ENCODE data around the gene SMOC1. TPM values are rescaled to one million over a fixed set of nuclear protein-coding genes. Genes with fewer than 3 reads are reported as not detected.

The SMOC1 gene
- total RNA-seq, 1 experiment from 2014 or later: 22.9 TPM

GRCh38 chr14:70069186-70069585 is 190.0 kb downstream of the SMOC1 start:
- no peak overlapping the region for H3K27ac Mint-ChIP-seq (ENCODE audit: low read depth, unreplicated experiment)
- peaks cover 26% of the 10 kb centered on the region for H3K27me3 Mint-ChIP-seq (ENCODE audit: insufficient read depth, unreplicated experiment)
- H3K9me3 Mint-ChIP-seq (ENCODE audit: unreplicated experiment): no peaks in the 10 kb centered on the region
- ChIA-PET POLR2A (no interaction called here), CTCF (interaction anchor here (1.2 kb wide), 1 partner anchor 11 kb away, joined by 3 read pairs; no protein-coding TSS in a partner anchor)
- no peaks in the 10 kb centered on the region for H3K4me1 Mint-ChIP-seq (ENCODE audit: insufficient read depth, unreplicated experiment)
- H3K36me3 Mint-ChIP-seq (ENCODE audit: insufficient read depth, unreplicated experiment): no peaks in the 10 kb centered on the region
- H3K4me3 Mint-ChIP-seq (ENCODE audit: unreplicated experiment): no peak overlapping the region
- intact Hi-C loops (cut with micrococcal nuclease): no loop called here
- BruUV-seq (replicated peaks): no TSS peak
- DNase-seq (ENCODE audit: unreplicated experiment): no peak
- no peak for TF ChIP-seq CTCF (IDR thresholded peaks at IDR 0.05; ENCODE audit: unreplicated experiment)

- peak; percentile 86 for DNase-seq (ENCODE audit: unreplicated experiment)
- no peaks in the 10 kb centered on the region for H3K9me3 Mint-ChIP-seq (ENCODE audit: unreplicated experiment)
- H3K27ac Mint-ChIP-seq (ENCODE audit: low read depth, unreplicated experiment): no peak overlapping the region
- H3K27me3 Mint-ChIP-seq (ENCODE audit: insufficient read depth, unreplicated experiment): peaks cover 35% of the 10 kb centered on the region
- ChIA-PET POLR2A (interaction anchor here (0.6 to 1.4 kb wide), 2 partner anchors 27 to 255 kb away, joined by 3 to 5 read pairs; no protein-coding TSS in a partner anchor), CTCF (interaction anchor here (0.6 to 2.9 kb wide), 29 partner anchors 9 to 641 kb away, joined by 3 to 32 read pairs (median 4); partner anchors contain the start of gene SMOC1)
- TF ChIP-seq CTCF (IDR thresholded peaks at IDR 0.05; ENCODE audit: unreplicated experiment): peak; percentile 92
- no TSS peak for BruUV-seq (replicated peaks)
- no peak overlapping the region for H3K4me3 Mint-ChIP-seq (ENCODE audit: unreplicated experiment)
- intact Hi-C loops (cut with micrococcal nuclease): loop anchor here (1.0 to 5.0 kb wide), 4 partner anchors 28 to 256 kb away; no protein-coding TSS in a partner anchor
- no peaks in the 10 kb centered on the region for H3K36me3 Mint-ChIP-seq (ENCODE audit: insufficient read depth, unreplicated experiment)
- H3K4me1 Mint-ChIP-seq (ENCODE audit: insufficient read depth, unreplicated experiment): no peaks in the 10 kb centered on the region
These were observed 194.8 kb downstream of the SMOC1 start for GRCh38 chr14:70073924-70074566.

DNA sequence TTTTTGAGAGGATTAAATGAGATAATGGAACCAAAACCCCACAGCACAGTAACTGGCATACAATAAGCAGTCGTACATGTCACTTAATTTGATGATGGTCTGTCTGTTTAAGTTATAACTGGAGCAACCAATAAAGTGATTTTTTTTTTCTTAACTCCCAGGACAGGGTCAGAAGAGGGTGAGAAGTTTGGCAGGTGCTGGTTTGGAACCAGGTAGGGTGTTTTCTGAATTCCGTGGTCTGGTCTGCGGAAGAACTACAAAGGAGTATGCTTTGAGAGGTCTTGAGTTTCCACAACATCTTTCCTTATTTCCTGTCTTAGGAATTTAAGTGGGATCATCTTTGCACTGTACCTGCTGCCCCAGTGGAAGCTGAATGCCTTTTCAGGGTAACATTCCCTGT is 197.8 kb downstream of the SMOC1 start:
- intact Hi-C loops (cut with micrococcal nuclease): no loop called here
- no peak overlapping the region for H3K27ac Mint-ChIP-seq (ENCODE audit: low read depth, unreplicated experiment)
- ChIA-PET CTCF (interaction anchor here (0.7 kb wide), 1 partner anchor 929 kb away, joined by 3 read pairs; no protein-coding TSS in a partner anchor), POLR2A (no interaction called here)
- H3K4me3 Mint-ChIP-seq (ENCODE audit: unreplicated experiment): no peak overlapping the region
- H3K27me3 Mint-ChIP-seq (ENCODE audit: insufficient read depth, unreplicated experiment): peaks cover 53% of the 10 kb centered on the region
- no peaks in the 10 kb centered on the region for H3K9me3 Mint-ChIP-seq (ENCODE audit: unreplicated experiment)
- TF ChIP-seq CTCF (IDR thresholded peaks at IDR 0.05; ENCODE audit: unreplicated experiment): no peak
- DNase-seq (ENCODE audit: unreplicated experiment): no peak
- no TSS peak for BruUV-seq (replicated peaks)
- H3K4me1 Mint-ChIP-seq (ENCODE audit: insufficient read depth, unreplicated experiment): no peaks in the 10 kb centered on the region
- no peaks in the 10 kb centered on the region for H3K36me3 Mint-ChIP-seq (ENCODE audit: insufficient read depth, unreplicated experiment)

DNA sequence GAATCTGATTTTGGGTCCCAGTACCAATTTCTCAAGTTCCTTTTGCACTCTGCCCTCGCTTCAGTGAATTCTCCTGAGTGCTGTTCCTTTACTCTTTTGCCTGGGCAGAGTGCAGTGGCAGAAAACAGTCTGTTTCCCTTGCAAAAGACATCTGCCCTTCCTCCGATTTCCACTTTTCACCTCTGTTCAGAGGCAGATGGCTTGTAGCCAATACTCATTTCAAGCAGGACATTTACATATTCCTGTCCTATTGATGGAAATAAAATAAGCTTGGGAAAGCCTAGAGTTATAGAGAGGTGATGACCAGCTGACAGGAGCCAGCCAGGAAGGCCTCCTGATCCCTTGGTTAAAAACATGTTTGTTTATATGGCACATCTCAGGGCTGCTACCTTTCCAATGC is 198.5 kb downstream of the SMOC1 start:
- Mint-ChIP-seq H3K4me1 (ENCODE audit: insufficient read depth, unreplicated experiment) (no peaks in the 10 kb centered on the region), H3K36me3 (ENCODE audit: insufficient read depth, unreplicated experiment) (no peaks in the 10 kb centered on the region)

More for the DNA sequence above, 198.5 kb downstream of the SMOC1 start:
- H3K27ac Mint-ChIP-seq (ENCODE audit: low read depth, unreplicated experiment): no peak overlapping the region
- TF ChIP-seq CTCF (IDR thresholded peaks at IDR 0.05; ENCODE audit: unreplicated experiment): no peak
- CTCF ChIA-PET: interaction anchor here (1.2 kb wide), 1 partner anchor 10 kb away, joined by 3 read pairs; no protein-coding TSS in a partner anchor
- POLR2A ChIA-PET: interaction anchor here (1.2 kb wide), 1 partner anchor 9 kb away, joined by 3 read pairs; no protein-coding TSS in a partner anchor
- BruUV-seq (replicated peaks): no TSS peak
- peaks cover 53% of the 10 kb centered on the region for H3K27me3 Mint-ChIP-seq (ENCODE audit: insufficient read depth, unreplicated experiment)
- H3K4me3 Mint-ChIP-seq (ENCODE audit: unreplicated experiment): no peak overlapping the region
- no peaks in the 10 kb centered on the region for H3K9me3 Mint-ChIP-seq (ENCODE audit: unreplicated experiment)
- intact Hi-C loops (cut with micrococcal nuclease): no loop called here
- no peak for DNase-seq (ENCODE audit: unreplicated experiment)
